Measurements from ENCODE around the gene ANKRD65.
"Not testable (repeated sequence)": the region's sequence is repeated elsewhere in the genome, so short reads cannot be mapped to it uniquely, and the experiment has no call there.

Gene ANKRD65

DNA sequence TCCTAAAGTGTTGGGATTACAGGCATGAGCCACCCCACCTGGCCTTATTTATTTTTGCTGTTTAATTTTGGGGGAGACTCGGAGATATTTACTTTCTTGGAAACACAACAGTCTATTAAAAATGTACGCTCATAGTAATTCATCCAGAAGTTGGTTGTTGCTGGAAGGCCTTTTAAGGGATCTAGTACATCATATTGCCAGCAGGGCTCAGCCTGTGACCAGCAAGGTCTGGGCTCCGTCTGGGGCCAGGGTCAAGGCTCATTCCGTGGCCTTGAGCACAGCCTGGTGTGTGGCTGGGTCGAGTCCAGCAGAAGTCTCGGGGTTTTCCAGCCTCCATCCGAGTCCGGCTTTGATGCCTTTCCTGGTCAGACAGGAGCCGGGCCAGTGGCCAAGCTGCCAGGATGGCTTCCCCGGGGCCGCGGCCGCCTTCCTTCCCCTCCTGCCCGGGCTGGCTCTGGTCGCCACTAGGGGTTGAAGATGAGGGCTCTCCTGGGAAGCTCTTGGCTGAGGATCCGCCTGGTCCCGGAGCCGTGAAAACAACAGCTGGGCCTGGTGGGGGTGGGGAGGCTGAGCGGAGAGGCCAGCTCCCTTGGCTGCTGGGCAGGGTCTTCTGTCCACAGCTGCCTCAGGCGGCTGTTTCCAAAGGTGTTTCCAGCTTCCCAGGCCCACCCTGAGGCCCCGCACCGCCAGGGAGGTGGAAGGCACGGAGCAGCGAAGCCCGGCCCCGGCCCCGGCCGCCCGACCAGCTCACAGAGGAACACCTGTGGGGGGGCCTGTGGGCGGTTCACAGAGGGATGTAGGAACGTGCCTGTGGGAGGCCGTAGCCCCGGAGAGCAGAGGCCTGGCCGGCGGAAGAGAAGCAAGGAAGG, 9.3 kb upstream of the ANKRD65 start:
- no peak for DNase-seq

- DNase-seq, result no peak
Measured at GRCh38 chr1:1429671-1430073, 8.6 kb upstream of the ANKRD65 start.

GRCh38 chr1:1428967-1429366, 7.9 kb upstream of the ANKRD65 start:
- DNase-seq, result not testable (repeated sequence)

- no peak for DNase-seq
Measured at GRCh38 chr1:1428174-1428573, 7.1 kb upstream of the ANKRD65 start.

GRCh38 chr1:1427820-1428148, 6.7 kb upstream of the ANKRD65 start:
- no peak for DNase-seq

DNA sequence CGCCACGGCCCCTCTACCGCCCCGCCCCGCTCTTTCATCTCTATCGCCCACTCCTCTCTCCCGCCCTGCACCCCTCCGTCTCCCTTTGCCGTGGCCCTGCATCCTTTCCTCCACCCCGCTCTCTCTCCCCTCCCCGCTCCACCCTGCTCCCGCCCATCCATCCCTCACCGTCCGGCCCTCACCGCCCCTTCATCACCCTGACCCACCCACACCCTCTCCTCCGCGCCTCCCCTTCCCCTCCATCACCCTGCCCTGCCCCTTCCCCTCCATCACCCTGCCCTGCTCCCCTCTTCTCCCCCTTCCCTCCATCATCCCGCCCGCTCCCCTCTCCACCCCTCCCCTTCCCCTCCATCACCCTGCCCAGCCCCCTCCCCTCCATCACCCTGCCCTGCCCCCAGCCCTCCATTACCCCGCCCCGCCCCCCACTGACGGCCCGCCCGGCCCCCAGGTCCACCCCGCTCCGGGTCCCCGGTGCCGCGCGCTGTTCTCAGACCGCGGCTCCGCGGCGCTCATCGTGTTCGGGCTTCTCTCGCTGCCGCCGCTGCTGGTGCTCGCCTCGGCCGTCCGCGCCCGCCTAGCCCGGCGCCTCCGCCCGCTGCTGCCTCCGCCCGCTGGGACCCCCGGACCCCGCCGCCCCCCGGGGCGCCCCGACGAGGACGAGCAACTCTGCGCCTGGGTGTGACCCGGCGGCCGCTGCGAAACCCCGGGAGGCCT, 6.2 kb upstream of the ANKRD65 start:
- no peak for DNase-seq

- no peak for DNase-seq
Measured at GRCh38 chr1:1426496-1427105, 5.5 kb upstream of the ANKRD65 start.

DNA sequence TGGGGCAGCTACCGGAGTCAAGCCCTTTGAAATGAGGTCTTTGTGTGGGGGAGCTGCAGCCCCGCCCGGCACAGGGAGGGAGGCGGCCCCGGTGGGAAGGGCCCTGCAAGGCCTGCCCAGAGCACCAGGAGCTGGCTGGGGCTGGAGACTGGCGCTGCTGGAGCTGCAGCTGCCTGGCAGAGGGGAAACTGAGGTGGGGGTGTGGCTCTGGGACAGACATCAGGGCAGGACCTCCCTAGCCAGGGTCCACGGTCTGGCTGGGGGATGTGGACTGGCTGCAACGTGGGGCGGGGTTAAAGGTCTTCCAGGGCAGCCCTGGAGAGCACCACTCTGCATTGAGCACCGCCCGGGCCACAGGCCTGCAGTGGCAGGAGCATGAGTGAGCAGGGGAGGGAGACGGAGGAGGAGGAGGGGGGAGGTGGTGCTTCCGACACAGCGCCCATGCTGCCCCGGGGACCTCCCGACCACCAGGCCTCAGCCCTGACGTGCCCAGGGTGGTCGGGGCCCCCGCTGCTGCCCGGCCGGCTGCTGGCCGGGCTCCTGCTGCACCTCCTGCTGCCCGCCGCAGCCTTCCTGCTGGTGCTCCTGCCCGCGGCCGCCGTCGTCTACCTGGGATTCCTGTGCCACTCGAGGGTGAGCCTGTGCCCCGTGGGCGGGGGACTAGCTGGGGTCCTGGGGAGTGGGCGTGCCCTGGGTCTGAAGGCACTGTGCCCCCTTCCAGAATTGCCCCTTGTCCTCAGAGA, 4.8 kb upstream of the ANKRD65 start:
- no peak for DNase-seq

GRCh38 chr1:1425426-1425752, 4.3 kb upstream of the ANKRD65 start:
- no peak for DNase-seq

- no peak for DNase-seq
Measured at GRCh38 chr1:1424707-1425106, 3.6 kb upstream of the ANKRD65 start.

- no peak for DNase-seq
Measured at GRCh38 chr1:1423245-1423597, 2.1 kb upstream of the ANKRD65 start.

- DNase-seq, result no peak
Measured at GRCh38 chr1:1422465-1423244, 1.6 kb upstream of the ANKRD65 start.

DNA sequence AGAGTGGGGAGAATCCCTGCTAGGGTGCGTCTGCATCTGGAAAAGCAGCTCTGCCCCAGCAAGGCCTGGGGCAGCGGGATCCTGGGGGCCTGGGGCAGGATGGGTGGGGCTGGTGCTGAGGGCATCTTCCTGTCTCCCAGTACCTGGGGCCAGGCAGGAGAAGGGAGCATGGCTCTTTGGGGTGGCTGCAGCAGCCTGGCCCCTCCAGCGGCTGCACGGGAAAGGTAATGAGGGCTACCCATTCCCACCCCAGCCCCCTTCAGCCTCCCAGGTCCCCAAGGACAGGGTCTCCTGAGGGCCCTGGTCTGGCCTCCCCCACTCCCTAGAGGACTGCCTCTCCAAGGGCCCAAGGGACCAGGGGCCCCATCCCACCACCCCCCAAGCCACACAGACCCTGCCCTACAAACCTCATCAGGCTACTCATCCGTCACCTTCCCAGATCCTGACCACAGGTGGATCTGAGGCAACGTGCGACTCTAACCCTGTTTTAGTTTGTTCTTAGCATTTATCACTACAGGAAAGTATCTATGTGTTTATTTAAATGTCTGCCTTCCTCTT, 910 bp upstream of the ANKRD65 start:
- DNase-seq, result no peak

GRCh38 chr1:1420654-1421141, 378 bp downstream of the ANKRD65 start:
- DNase-seq, result no peak

GRCh38 chr1:1419813-1420653, 1.0 kb downstream of the ANKRD65 start:
- no peak for DNase-seq

- no peak for DNase-seq
Measured at GRCh38 chr1:1419363-1419812, 1.7 kb downstream of the ANKRD65 start.

- no peak for DNase-seq
Measured at GRCh38 chr1:1418464-1419362, 2.4 kb downstream of the ANKRD65 start.

DNA sequence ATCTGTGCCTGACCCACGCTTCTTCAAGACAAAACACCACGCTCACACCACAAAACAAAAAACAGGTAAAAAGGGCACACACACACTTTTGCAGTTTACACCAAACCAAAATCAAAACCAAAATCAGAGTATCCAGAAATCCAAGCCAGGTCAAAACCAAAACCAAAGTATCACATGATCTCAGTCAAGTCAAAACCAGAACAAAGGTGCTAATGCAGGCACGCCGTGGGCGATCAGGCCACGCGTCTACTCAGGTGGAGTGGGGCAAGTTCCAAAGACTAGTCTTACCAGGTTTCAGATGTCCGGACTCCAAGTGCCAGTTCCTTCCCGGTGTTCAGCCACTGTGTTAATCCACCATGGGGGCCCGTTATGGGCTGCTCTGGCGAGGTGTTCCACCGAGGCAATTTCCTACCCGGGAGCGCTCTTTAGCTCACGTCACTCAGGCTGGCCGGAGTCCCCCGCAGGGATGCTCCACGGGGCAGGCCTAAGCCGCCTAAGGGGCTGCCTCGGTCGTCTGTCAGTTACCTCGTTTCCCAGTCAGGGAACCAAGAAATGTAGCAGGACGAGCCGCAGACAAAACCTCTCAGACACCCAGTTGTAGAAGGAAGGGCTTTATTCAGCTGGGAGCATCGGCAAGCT, 3.1 kb downstream of the ANKRD65 start:
- not testable (repeated sequence) for DNase-seq

- not testable (repeated sequence) for DNase-seq
Measured at GRCh38 chr1:1417396-1417795, 3.7 kb downstream of the ANKRD65 start.
